BE2C (cell line): ENCODE measurements around the gene UNC13C.

ENCODE experiments used
- DNase-seq: peaks from one replicate; pipeline ENCODE4 v3.0.0-alpha.2; 2020
- H3K27me3 ChIP-seq: fragments of 250-450 bp; sonication (Bioruptor Pico); 2 replicates; pipeline ENCODE4 v1.5.1; 2020; ENCODE audit warnings: mild to moderate bottlenecking
- H3K36me3 ChIP-seq: fragments of 250-450 bp; sonication (Bioruptor Pico); 2 replicates; pipeline ENCODE4 v1.5.1; 2020; ENCODE audit warnings: mild to moderate bottlenecking
- H3K4me1 ChIP-seq: fragments of 250-450 bp; sonication (Bioruptor Pico); 2 replicates; pipeline ENCODE4 v1.5.1; 2020
- H3K4me3 ChIP-seq: 2 replicates; pipeline ENCODE4 v1.5.1; 2011; ENCODE audit warnings: low read depth, low read length
- H3K9me3 ChIP-seq: fragments of 250-450 bp; sonication (Bioruptor Pico); 2 replicates; pipeline ENCODE4 v1.5.1; 2020
- TF ChIP-seq, protein P1 (sequence below): IDR thresholded peaks from 2 replicates; pipeline ENCODE4 v1.5.1; 2012; ENCODE audit warnings: mild to moderate bottlenecking, low read depth, low read length

UNC13C gene

DNA sequence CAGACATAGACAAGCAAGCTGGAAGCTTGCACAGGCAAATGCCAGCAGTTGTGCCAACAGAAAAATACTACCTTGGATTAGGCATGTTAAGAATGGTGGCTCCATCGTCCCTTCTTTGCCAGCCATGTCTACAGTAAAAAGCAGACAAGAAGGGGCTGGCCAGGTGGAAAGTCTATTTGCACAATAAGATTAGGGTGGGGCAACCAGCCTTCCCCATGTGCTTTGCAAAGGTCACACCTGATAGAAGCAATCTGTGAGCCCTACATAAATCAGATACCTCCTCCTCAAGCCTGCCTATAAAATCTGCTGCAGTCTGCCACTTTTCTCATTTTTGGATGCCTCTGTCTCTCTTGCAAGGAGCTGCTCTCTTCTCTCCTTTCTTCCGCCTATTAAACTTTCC is 662.6 kb downstream of the UNC13C start:
- H3K9me3 ChIP-seq, result no peaks in the 10 kb centered on the region
- no peak overlapping the region for H3K4me3 ChIP-seq
- no peaks in the 10 kb centered on the region for H3K36me3 ChIP-seq
- DNase-seq, result no peak
- H3K27me3 ChIP-seq, result no peaks in the 10 kb centered on the region
- TF ChIP-seq, protein P1, sequence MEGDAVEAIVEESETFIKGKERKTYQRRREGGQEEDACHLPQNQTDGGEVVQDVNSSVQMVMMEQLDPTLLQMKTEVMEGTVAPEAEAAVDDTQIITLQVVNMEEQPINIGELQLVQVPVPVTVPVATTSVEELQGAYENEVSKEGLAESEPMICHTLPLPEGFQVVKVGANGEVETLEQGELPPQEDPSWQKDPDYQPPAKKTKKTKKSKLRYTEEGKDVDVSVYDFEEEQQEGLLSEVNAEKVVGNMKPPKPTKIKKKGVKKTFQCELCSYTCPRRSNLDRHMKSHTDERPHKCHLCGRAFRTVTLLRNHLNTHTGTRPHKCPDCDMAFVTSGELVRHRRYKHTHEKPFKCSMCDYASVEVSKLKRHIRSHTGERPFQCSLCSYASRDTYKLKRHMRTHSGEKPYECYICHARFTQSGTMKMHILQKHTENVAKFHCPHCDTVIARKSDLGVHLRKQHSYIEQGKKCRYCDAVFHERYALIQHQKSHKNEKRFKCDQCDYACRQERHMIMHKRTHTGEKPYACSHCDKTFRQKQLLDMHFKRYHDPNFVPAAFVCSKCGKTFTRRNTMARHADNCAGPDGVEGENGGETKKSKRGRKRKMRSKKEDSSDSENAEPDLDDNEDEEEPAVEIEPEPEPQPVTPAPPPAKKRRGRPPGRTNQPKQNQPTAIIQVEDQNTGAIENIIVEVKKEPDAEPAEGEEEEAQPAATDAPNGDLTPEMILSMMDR, result no peak
- H3K4me1 ChIP-seq, result no peaks in the 10 kb centered on the region

DNA sequence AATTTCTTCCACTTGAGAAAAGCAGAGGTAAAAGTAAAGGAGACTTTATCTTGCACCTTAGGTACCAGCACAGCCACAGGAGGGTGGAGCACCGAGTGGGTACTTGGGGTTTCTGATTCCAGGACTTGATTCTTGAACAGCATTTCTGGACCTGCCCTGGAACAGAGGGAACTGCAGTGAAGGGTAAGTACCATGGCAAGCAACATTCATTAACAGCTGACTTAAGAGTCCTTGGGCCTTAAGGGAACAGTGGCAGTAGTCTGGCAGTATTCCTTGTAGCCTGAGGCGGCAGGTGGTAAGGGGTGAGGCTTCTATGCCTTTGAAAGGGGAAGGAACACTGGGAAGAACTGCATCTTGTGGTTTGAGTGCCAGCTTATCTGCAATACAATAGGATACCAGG is 666.6 kb downstream of the UNC13C start:
- H3K4me1 ChIP-seq, result no peaks in the 10 kb centered on the region
- no peaks in the 10 kb centered on the region for H3K27me3 ChIP-seq
- DNase-seq, result no peak
- TF ChIP-seq, protein P1, result no peak
- H3K9me3 ChIP-seq, result no peaks in the 10 kb centered on the region
- H3K36me3 ChIP-seq, result no peaks in the 10 kb centered on the region
- no peak overlapping the region for H3K4me3 ChIP-seq

DNA sequence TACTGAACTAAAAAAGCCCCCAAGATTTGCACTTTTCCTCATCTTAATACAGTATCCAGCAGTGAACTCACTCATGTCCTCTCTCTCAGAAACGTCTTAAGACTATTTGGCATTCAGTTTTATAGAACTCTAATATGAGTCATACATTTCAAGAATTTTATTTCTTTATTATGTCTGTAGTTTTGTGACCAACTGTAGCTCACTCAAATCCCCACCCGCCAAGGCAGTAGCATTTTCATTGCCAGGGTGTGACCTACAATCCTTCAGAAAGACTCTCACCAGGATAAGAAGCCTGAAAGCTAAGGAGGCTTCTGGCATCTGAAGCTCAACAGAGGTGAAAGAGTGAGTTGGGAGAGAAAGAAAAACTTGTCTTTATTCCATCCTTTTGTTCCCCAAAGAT is 681.4 kb downstream of the UNC13C start:
- H3K27me3 ChIP-seq, result no peaks in the 10 kb centered on the region
- no peaks in the 10 kb centered on the region for H3K4me1 ChIP-seq
- TF ChIP-seq, protein P1, result no peak
- H3K36me3 ChIP-seq, result no peaks in the 10 kb centered on the region
- H3K9me3 ChIP-seq, result no peaks in the 10 kb centered on the region
- no peak overlapping the region for H3K4me3 ChIP-seq
- DNase-seq, result no peak

DNA sequence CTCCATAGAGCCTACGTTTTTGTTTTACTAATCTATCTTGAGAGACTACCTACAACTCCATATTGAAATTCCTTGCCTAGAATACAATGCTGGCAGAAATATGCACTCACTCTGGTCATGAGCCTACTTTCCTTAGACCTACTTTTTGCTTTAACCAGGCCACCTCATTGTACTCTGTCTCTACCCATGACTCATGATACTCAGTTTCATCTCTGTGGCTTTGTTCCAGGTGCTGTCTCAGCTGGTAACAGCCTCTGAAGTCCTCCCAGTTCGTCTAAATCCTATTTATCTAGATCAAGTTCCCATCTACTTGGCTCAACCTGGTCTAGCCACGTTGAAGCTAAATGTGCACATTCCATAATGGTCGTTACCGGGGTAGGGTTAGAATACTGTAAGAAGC is 682.1 kb downstream of the UNC13C start:
- Histone ChIP-seq H3K36me3 (no peaks in the 10 kb centered on the region), H3K27me3 (no peaks in the 10 kb centered on the region), H3K4me3 (no peak overlapping the region), H3K4me1 (no peaks in the 10 kb centered on the region), H3K9me3 (no peaks in the 10 kb centered on the region)
- no peak for DNase-seq
- TF ChIP-seq, protein P1, result no peak

DNA sequence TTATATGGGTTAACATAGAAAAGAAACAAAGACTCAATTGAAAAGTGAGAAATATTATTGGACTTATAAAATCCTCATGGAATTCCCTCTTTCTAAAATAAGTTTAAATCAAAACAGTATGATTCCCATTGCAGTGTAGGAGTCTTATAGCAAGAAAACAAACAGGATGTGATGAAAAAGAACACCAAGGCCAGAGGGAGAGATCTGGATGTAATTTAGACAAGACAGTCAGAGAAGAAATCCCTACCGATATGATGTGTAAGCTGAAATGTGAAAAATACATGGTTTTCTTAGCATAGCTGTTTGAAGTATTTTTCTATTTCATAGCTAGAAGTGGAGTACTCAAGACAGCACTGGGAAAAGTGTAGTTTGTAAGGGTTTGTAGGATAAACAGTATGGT is 697.0 kb downstream of the UNC13C start:
- TF ChIP-seq, protein P1, result no peak
- H3K36me3 ChIP-seq, result no peaks in the 10 kb centered on the region
- DNase-seq, result no peak
- no peak overlapping the region for H3K4me3 ChIP-seq
- H3K9me3 ChIP-seq, result no peaks in the 10 kb centered on the region
- H3K4me1 ChIP-seq, result no peaks in the 10 kb centered on the region
- no peaks in the 10 kb centered on the region for H3K27me3 ChIP-seq

DNA sequence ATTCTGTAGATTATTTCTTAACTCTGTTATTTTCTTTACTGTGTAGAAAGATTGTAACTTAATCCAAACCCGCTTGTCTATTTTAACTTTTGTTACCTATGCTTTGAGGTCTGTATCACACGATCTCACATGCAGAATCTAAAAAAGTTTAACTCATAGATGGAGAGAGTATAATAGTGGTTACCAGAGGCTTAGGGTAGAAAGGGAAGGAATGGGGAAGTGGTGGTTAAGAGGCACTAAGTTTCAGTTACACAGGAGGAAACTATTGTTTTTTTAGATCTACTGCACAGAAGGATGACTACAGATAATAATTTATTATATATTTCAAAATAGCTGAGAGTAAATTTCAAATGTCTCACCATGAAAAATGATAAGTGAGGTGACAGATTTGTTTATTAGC is 703.3 kb downstream of the UNC13C start:
- no peaks in the 10 kb centered on the region for H3K4me1 ChIP-seq
- TF ChIP-seq, protein P1, result no peak
- no peak overlapping the region for H3K4me3 ChIP-seq
- H3K36me3 ChIP-seq, result no peaks in the 10 kb centered on the region
- no peaks in the 10 kb centered on the region for H3K9me3 ChIP-seq
- DNase-seq, result no peak
- H3K27me3 ChIP-seq, result no peaks in the 10 kb centered on the region
